GM21447 (cell line): ENCODE measurements around the gene JHY.

Source experiments
- ATAC-seq: cut with Tn5 transposase; IDR thresholded peaks from one replicate; pipeline ENCODE4 v1.9.1; 2021; ENCODE audit not compliant: unreplicated experiment

The JHY gene

GRCh38 chr11:122938557-122938956 is 56.0 kb downstream of the JHY start:
- ATAC-seq: no peak

GRCh38 chr11:122951211-122951610 is 68.7 kb downstream of the JHY start:
- no peak for ATAC-seq

- no peak for ATAC-seq
Observed at GRCh38 chr11:122954455-122954854, 71.9 kb downstream of the JHY start.

GRCh38 chr11:122963961-122964360 is 81.4 kb downstream of the JHY start:
- ATAC-seq: no peak

- ATAC-seq: no peak
Observed at GRCh38 chr11:122976061-122976733, 93.6 kb downstream of the JHY start.

DNA sequence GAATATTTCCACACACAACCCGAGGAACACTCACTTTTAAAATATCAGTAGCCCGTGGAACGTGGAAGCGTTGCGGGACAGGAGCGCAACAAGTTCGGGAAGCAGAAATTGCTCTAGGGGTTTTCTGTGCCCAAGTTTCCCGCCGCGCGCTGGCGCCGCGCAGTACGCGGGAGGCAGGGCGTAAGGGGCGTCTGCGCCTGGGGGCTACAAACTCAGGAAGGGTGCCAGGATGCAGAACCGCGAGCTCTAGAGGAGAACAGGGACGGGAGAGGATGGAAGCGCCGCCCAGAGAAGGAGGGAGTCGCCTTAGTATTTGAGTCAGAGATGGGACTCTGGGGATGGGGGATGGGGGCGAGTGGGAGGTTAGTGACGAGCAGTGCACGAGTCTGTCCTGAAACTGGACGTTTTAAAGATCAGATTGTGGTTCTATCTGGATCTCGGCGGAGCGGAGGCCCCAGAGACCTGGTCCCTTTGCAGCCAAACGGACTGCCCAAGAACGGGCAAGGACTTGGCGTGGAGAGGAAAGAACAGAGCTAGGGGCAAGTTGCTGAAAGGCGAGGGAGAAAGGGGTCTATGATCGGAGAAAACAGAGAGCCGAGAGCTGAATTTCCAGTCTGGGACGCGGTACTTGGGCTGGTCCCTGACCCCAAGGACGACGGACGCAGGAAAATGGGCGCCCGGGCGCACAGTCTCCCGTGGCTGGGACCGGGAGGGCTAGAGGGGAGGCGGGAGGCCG is 94.3 kb downstream of the JHY start:
- no peak for ATAC-seq

- ATAC-seq: no peak
Observed at GRCh38 chr11:122977470-122978298, 95.1 kb downstream of the JHY start.

DNA sequence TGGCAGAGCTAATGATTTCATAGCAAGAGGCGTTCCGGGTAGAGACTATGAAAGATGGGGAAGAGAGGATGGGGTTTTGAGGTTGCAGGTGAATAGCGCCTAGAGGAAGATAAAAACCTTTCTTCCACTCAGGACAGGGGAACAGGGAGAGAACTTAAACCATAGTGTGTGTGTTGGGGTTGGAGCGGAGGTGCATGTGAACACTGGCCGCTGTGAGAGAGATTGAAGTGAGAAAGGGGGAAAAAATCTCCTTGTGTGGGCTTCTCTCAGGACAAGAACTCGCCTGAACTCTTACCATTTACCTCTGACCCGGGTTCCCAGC is 95.7 kb downstream of the JHY start:
- ATAC-seq: no peak

DNA sequence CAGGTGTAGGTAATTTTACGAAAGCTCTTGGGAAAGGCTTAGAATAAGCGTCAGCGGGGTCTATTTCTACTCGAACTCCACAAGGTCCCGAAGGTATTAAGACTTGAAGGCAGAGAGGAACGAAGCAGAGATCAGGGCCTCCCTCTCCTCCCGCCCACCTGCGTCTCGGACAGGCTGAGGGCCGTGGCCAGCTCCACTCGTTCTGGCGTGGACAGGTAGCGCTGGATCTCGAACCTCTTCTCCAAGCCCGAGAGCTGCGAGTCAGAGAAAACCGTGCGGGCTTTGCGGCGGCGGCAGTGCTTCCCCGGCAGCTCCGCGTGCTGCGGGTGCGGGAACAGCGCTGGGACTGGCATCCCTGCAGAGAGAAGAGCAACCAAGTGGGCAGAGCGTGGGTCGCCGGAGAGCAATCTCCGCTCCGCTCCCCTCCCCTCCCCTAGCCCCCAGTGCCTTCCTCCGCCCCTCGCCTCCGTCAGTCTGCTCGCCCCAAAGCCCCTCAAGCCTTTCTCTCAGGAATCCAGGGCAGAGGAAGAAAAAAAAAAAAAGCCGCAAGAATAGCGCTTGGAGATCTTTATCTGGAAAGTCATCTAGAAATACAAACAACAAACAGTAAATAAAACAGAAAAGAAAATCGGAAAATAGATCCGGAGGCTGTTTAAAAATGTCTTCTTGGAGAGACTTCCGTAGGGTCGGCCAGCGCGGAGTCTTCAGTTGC is 96.7 kb downstream of the JHY start:
- no peak for ATAC-seq

- ATAC-seq: no peak
Observed at GRCh38 chr11:122979815-122980595, 97.4 kb downstream of the JHY start.

GRCh38 chr11:122981388-122982264 is 99.1 kb downstream of the JHY start, which contains the start of gene BSX:
Gene BSX (minus strand): TSS chr11:122981834. CDS start chr11:122981671, 163 bp downstream.
- no peak for ATAC-seq

DNA sequence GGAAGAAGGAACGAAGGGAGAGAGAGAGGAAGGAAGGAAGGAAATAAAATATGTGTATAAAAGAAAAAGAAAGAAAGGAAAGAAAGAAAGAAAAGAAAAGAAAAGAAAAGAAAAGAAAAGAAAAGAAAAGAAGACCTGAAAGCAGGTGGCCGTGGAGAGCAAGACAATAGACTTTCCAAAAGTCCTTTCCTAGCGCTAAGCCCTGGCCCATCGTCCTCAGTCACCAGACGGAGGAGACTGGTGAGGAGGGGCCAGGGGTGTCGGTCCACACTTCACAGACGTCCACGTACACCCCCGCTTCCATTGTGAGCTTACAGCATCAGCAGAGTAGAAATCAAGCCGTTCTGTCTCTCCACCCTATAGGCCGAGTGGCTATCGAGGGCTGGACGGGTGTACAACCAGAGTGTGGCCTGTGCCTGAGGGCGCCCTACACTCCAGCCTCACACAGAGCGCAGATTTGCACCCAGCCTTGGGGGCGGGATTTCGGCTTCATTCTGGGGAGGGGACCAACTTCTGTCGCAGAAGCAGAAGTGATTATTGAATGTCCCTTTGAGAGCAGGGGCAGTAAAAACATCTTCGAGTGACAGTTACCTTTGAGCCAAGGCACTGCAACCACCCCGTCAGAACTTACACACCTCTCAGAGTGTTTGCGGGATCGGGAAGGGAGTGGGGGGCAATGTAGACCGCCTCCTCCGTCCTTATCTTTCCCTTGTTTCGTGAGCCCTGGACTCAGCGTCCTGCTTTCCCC is 101.1 kb downstream of the JHY start:
- no peak for ATAC-seq

DNA sequence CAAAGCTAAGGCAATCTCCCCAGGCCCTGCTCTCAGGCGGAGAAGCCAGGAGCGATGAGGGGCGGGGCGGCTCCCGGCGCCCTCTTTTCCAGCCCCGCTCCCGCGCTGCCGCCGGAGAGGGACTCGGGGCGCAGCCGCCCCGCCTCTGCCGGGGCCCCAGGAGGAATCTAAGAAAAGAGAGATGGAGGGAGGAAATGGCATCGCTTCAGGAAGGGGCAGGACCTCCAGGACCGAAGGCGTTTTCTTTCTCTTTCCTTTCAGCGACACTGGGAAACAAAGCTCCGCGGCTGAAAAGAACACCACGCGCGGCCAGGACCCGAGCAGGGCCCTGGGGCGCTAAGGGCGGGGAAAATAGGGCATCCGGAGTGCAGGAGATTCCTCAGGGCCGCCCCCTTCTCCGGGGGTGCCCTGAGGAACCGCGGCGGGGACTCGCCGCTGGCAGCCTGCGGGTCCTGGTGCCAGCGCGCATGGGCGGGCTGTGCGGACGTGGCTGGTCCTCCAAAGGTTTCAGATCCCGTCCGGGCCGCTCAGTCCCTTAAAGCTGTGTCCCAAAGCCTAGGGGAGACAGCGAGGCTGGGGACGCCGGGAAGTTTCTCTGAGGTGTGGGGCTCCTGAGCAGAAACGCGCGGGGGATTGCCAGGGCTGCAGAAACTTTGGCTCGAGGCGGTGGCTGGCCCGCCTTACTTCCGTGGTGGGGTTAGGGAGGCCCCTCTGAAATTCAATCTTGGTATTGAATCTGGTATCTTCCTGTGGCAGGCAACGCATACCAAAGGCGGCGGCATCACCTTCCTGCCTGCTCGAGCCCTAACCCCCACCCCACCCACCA is 101.8 kb downstream of the JHY start:
- no peak for ATAC-seq

DNA sequence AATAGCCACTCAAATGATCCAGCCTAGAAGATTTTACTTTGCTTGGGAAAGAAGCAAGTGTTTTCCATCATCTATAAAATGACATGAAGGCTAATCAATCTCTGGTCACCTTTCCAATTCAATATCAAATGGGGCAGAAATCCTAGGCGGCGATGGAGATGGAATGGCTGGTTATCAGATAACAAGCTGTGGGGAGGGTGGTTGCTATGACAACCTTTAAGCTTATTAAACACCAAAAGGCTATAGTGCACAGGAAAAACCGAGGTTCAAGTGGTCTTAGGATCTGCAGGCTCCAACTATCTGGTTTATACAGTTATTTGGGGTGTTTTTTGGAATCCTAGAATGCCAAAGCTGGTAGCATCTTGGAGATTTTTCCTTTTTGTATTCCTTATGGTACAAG is 113.0 kb downstream of the JHY start:
- no peak for ATAC-seq

DNA sequence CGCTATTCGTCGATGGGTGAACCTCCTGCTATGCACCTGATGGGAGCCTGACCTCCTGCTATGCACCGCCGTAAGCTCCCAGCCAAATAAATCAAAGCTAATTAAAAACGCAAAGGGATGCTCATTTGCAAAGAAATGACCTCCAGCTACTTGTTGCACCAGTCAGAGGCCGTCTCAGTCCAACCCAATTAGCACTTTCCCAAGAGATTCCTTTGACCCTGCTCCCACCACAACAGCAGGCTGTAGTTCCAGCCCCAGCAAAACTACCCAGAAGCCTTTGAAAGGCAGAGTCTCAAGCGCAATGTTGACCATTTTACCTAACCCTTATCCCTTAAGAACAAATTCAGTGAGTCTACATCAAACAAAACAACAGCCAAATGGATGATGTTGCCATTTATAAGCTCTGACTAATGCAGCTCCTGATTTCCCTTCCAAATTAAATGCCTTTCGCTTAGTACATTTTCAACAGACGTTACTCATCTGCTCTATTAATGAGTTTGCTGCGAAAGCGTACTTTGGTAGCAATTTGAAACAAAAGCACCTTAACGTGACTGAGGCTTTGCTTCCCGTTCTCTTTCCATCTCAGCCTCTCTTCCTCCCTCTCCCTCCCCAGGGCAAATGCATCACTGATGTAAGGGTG is 116.3 kb downstream of the JHY start:
- ATAC-seq: no peak

GRCh38 chr11:123000721-123001120 is 118.2 kb downstream of the JHY start:
- no peak for ATAC-seq

- ATAC-seq: no peak
Observed at GRCh38 chr11:123006860-123007542, 124.4 kb downstream of the JHY start.
